Activated T-helper 1 cell treated with anti-CD3 and anti-CD28 coated beads, Interleukin-12 subunit alpha, Interleukin-12 subunit beta, Interleukin-2, Interleukin-4 antibody, amounts not matched to agents 30 ng/mL and 10 ng/mL and 1 ng/mL, durations not matched to agents 14 hours and 24 hours and 36 hours (primary cell): ENCODE measurements around the gene MRPS7. TPM values are rescaled to one million over a fixed set of nuclear protein-coding genes. Genes with fewer than 3 reads are reported as not detected.
"Not testable (repeated sequence)": the region's sequence is repeated elsewhere in the genome, so short reads cannot be mapped to it uniquely, and the experiment has no call there.

Source experiments
- DNase-seq: peaks from one replicate; pipeline ENCODE4 v3.0.0; 2021; ENCODE audit warnings: low spot score
- H3K27ac Mint-ChIP-seq: one replicate; pipeline ENCODE4 v1.8.0; 2021; ENCODE audit warnings: mild to moderate bottlenecking, mixed read lengths
- H3K27me3 Mint-ChIP-seq: one replicate; pipeline ENCODE4 v1.8.0; 2022; ENCODE audit warnings: mild to moderate bottlenecking, moderate library complexity, mixed read lengths; ENCODE audit not compliant: insufficient read depth
- H3K36me3 Mint-ChIP-seq: one replicate; pipeline ENCODE4 v1.8.0; 2021; ENCODE audit warnings: low read depth, mixed read lengths
- H3K4me1 Mint-ChIP-seq: one replicate; pipeline ENCODE4 v1.8.0; 2021; ENCODE audit warnings: low read depth, mixed read lengths
- H3K4me3 Mint-ChIP-seq: one replicate; pipeline ENCODE4 v1.8.0; 2021; ENCODE audit warnings: mild to moderate bottlenecking, moderate library complexity, mixed read lengths
- H3K9me3 Mint-ChIP-seq: one replicate; pipeline ENCODE4 v1.8.0; 2021; ENCODE audit warnings: mixed read lengths
- intact Hi-C: fragments of 100-400 bp; cut with micrococcal nuclease; formaldehyde crosslinking; loops from one replicate; pipeline ENCODE4 v1.15.1; 2024
- total RNA-seq: library from RNA; stranded (reverse); gene quantifications from 2 replicates; pipeline ENCODE4 v1.2.3, GENCODE V29; 2022

MRPS7 gene
- total RNA-seq, 1 donor from 2014 or later: 126 TPM

DNA sequence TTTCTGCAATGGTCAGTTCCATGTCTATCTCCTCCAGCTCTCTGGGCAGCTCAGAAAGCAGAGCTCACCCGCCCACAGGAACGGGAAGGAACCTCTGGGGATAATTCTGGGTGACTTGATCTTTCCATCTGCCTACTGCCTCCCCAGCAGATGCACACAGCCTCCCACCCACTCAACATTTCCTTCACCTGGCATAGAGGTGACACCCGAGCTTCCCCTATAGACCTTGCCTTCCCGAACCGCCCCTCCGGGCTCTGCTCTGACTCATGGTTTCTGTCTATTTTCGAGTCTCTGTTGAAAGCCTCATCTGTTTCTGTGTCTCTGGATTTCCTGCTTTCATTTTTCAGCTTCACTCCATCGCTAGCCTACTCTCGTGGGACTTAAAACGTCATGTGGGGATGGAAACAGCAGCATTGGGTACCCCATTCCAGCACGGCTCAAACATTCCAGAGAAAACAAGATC, 11.6 kb upstream of the MRPS7 start:
- DNase-seq: peak; percentile 64
- H3K27me3 Mint-ChIP-seq: no peaks in the 10 kb centered on the region
- peak overlapping the region; percentile 92 for H3K27ac Mint-ChIP-seq
- H3K36me3 Mint-ChIP-seq: peaks cover 31% of the 10 kb centered on the region
- H3K9me3 Mint-ChIP-seq: no peaks in the 10 kb centered on the region
- H3K4me3 Mint-ChIP-seq: peak overlapping the region; percentile 77
- H3K4me1 Mint-ChIP-seq: peaks cover 63% of the 10 kb centered on the region
- intact Hi-C loops: loop anchor here (1.0 to 2.0 kb wide), 6 partner anchors 8 to 155 kb away; partner anchors contain the start of genes GRB2, MIF4GD and SLC25A19

DNA sequence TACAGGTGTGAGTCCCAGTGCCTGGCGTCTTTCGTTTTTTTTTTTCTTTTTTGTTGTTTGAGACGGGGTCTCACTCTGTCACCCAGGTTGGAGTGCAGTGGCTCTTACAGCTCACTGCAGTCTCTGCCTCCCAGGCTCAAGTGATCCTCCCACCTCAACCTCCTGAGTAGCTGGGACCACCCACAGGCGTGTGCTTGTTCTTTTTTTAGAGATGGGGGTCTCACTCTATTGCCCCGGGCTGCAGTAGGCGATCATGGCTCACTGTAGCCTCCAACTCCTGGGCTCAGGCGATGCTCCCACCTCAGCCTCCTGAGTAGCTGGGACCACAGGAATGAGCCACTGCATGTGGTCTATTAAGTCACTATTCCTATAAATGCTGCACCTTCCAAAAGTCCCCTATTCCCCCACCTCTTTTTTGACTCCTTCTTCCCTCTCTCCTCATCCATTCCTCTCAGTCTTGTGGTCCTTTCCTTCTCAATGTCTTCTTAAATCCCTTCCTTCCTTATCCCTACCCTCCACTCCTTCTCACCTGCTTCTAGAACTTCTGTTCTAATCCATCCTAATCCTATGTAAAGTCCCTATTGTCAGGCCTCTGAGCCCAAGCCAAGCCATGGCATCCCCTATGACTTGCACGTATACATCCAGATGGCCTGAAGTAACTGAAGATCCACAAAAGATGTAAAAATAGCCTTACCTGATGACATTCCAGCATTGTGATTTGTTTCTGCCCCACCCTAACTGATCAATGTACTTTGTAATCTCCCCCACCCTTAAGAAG, 9.5 kb upstream of the MRPS7 start:
- H3K9me3 Mint-ChIP-seq: no peaks in the 10 kb centered on the region
- peak overlapping the region; percentile 34 for H3K4me3 Mint-ChIP-seq
- peaks cover 18% of the 10 kb centered on the region for H3K36me3 Mint-ChIP-seq
- H3K27me3 Mint-ChIP-seq: no peaks in the 10 kb centered on the region
- peak overlapping the region; percentile 79 for H3K27ac Mint-ChIP-seq
- intact Hi-C loops: no loop called here
- peaks cover 74% of the 10 kb centered on the region for H3K4me1 Mint-ChIP-seq
- DNase-seq: no peak

DNA sequence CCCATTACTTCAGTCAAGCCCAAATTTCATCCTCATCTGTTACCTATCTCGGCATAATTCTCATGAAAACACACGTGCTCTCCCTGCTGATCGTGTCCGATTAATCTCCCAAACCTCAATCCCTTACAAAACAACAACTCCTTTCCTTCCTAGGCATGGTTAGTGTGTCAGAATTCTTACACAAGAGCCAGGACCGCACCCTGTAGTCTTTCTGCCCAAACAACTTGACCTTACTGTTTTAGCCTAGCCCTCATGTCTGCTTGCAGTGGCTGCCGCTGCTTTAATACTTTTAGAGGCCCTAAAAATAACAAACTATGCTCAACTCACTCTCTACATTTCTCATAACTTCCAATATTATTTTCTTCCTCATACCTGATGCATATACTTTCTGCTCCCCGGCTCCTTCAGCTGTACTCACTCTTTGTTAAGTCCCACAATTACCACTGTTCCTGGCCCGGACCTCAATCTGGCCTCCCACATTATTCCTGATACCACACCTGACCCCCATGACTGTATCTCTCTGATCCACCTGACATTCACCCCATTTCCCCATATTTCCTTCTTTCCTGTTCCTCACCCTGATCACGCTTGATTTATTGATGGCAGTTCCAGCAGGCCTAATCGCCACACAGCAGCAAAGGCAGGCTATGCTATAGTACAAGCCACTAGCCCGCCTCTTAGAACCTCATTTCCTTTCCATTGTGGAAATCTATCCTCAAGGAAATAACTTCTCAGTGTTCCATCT, 5.6 kb upstream of the MRPS7 start:
- H3K9me3 Mint-ChIP-seq, DNase-seq, H3K4me3 Mint-ChIP-seq, H3K27me3 Mint-ChIP-seq, intact Hi-C loops: not testable (repeated sequence)
- Mint-ChIP-seq H3K36me3 (peaks cover 19% of the 10 kb centered on the region), H3K4me1 (peaks cover 76% of the 10 kb centered on the region), H3K27ac (peak overlapping the region; percentile 45)

DNA sequence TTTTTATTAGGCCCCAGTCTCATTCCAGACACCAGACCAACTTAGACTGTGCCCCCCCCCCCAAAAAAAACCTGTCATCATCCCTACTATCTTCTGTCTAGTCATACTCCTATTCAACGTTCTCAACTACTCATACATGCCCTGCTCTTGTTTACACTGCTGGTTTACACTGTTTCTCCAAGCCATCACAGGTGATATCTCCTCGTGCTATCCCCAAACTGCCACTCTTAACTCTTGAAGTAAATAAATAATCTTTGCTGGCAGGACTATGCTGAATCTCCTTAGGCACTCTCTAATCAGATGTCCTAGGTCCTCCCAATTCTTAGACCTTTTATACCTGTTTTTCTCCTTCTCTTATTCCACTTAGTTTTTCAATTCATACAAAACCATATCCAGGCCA, 4.5 kb upstream of the MRPS7 start:
- Mint-ChIP-seq H3K27ac (peak overlapping the region; percentile 45), H3K36me3 (peaks cover 23% of the 10 kb centered on the region), H3K4me1 (peaks cover 68% of the 10 kb centered on the region)
- H3K9me3 Mint-ChIP-seq, DNase-seq, intact Hi-C loops, H3K4me3 Mint-ChIP-seq, H3K27me3 Mint-ChIP-seq: not testable (repeated sequence)

DNA sequence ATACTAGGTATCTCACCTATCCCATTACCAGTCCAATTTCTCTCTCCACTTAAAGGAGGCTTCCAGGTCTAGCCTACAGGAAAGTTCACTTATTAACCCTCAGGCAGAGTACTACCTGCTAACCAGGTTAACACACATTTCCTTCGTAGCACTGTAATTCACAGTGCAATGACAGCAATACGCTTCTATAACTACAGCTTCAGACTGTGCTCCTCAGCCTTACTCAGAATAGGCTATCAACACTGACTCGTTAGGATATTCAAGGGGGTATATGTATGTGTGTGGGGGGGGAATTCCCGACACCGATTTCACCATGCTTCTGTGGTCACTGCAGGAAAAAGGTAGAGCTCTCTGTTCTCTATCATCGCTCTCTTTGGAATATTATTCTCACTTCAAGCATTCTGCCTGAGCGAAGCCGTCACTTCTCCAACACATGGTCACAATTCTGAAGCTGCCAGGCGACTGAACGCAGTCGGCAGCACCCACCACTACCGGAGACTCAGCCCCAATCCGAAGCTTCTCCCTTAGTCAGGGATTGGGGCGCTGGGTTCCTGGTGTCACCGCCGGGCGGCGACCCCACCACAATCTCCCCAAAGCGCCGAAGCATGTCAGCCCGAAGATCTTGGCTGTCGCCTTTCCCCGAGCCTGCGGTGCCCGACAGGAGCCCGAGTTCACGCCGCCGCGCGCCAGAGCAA, 891 bp upstream of the MRPS7 start:
- no peak for DNase-seq
- H3K4me3 Mint-ChIP-seq: peak overlapping the region; percentile 96
- intact Hi-C loops: loop anchor here (1.0 to 10.0 kb wide), 15 partner anchors 10 to 414 kb away; partner anchors contain the start of genes ATP5PD, FDXR, GRB2 and JPT1

DNA sequence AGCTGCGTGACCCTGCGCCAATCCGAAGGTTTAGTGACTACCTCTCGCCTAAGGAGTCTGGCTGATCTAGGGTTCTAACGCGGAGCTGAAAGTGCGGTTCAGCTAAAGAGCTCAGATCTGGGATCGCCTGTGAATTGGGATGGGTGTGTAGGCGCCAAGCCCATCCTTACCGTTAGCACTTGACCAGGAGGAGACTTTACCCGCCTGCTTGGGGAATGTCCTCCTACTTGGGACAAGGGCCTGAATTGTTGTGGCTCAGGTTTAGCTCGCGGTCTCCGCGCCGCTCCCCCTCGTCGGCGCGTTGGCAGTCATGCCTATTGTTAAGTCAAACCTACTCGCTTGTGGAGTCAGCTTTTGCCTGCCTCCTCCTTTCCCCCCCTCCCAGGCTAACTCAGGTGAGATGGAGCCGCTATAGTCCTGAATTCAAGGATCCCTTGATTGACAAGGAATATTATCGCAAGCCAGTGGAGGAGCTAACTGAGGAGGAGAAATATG, 480 bp downstream of the MRPS7 start:
- peak overlapping the region; percentile 97 for H3K27ac Mint-ChIP-seq
- H3K36me3 Mint-ChIP-seq: peaks cover 31% of the 10 kb centered on the region
- intact Hi-C loops: loop anchor here (1.0 to 10.0 kb wide), 6 partner anchors 8 to 413 kb away; partner anchors contain the start of genes ATP5PD, FDXR, KCTD2 and NT5C
- no peaks in the 10 kb centered on the region for H3K27me3 Mint-ChIP-seq
- H3K9me3 Mint-ChIP-seq: no peaks in the 10 kb centered on the region
- H3K4me3 Mint-ChIP-seq: peak overlapping the region; percentile 96
- H3K4me1 Mint-ChIP-seq: peaks cover 43% of the 10 kb centered on the region
- DNase-seq: no peak

More for the DNA sequence above, 891 bp upstream of the MRPS7 start:
- Mint-ChIP-seq H3K27me3 (no peaks in the 10 kb centered on the region), H3K9me3 (no peaks in the 10 kb centered on the region), H3K4me1 (peaks cover 56% of the 10 kb centered on the region), H3K36me3 (peaks cover 28% of the 10 kb centered on the region), H3K27ac (peak overlapping the region; percentile 97)

DNA sequence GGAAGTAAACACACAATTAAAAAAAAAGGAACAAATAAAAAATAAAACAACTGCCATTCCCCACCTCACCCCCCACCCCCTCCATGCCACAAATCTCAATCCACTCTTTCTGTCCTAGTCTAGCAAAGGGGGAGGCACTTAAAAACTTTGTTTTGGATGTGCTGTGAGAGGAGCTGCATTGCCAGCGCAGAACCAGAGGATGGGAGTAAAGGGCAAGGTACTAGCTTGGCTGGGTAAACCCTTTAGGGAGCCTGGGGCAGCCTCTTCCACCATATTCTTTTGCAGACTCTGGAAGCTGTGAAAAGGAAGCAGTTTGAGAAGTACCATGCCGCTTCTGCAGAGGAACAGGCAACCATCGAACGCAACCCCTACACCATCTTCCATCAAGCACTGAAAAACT, 1.4 kb downstream of the MRPS7 start:
- peaks cover 31% of the 10 kb centered on the region for H3K36me3 Mint-ChIP-seq
- DNase-seq: no peak

DNA sequence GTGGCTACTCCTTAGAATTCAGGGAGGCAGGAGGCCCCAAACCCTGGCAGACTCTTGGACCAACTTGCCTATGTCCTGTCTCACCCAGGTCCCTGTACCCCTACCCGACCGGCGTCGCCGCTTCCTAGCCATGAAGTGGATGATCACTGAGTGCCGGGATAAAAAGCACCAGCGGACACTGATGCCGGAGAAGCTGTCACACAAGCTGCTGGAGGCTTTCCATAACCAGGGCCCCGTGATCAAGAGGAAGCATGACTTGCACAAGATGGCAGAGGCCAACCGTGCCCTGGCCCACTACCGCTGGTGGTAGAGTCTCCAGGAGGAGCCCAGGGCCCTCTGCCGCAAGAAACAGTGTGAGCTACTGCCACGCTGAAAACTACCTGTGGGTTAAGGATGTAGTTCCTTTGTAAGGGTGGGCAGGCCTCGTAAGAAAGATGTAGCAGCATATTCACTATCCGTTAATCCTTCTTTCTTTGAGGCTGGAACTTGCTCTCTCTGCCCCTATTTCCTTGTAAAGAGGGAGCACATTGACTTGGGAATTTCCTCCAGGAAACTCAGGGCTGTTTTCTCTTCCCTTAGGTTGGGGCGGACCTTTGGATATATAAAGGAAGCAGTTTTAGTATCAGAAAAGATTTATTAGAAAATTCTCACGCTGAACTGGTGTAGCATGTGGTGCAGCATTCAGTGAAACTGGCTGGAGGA, 4.1 kb downstream of the MRPS7 start:
- no peaks in the 10 kb centered on the region for H3K27me3 Mint-ChIP-seq
- H3K27ac Mint-ChIP-seq: no peak overlapping the region
- peaks cover 28% of the 10 kb centered on the region for H3K4me1 Mint-ChIP-seq
- intact Hi-C loops: loop anchor here (10.0 kb wide), 2 partner anchors 391 to 409 kb away; partner anchors contain the start of gene FDXR
- no peak for DNase-seq
- peaks cover 28% of the 10 kb centered on the region for H3K36me3 Mint-ChIP-seq
- H3K9me3 Mint-ChIP-seq: no peaks in the 10 kb centered on the region
- no peak overlapping the region for H3K4me3 Mint-ChIP-seq

More for the DNA sequence above, 1.4 kb downstream of the MRPS7 start:
- intact Hi-C loops: loop anchor here (5.0 to 10.0 kb wide), 5 partner anchors 131 to 412 kb away; partner anchors contain the start of genes ATP5PD, FDXR, KCTD2 and NT5C
- H3K4me3 Mint-ChIP-seq: peak overlapping the region; percentile 96
- peaks cover 34% of the 10 kb centered on the region for H3K4me1 Mint-ChIP-seq
- no peaks in the 10 kb centered on the region for H3K27me3 Mint-ChIP-seq
- peak overlapping the region; percentile 97 for H3K27ac Mint-ChIP-seq
- H3K9me3 Mint-ChIP-seq: no peaks in the 10 kb centered on the region

DNA sequence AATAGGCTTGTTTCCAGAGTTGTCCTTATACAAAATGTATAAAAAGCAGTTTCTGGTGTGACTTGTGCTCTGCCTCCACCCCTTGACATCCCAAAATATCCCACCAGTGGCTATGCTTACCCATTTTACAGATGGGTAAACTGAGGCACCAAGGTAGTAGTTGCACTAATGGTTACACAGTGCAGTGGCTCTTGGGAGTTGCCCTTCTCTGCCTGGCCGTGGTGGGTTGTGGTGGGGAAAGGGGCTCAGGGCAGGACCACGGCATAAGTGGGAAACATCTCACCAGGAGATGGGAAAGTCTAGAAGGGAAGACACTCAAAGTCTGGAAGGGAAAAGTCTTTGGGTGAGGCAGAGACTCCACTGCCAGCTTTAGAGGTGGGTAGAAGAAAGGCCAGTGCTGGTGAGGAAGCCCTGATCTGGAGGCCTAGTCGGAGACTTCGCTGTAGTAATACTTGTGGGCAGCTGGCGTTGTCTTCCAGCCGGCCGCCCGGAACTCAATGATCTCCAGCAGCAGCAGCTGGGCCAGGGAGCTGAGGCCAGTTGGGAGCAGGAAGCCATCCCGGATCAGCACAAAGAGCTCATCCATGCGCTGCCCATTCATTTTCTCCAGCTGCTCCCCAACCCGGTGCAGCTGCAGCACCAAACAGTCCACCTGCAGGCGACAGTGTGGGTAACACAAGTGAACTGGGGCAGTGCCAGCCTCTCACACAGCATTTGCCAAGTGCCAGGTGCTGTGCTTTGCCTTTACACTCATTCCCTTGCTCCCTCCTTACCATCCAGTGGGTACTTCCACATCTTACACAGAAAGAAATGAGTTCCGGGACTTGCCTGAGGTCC, 4.9 kb downstream of the MRPS7 start:
- Mint-ChIP-seq H3K27ac (no peak overlapping the region), H3K9me3 (no peaks in the 10 kb centered on the region), H3K4me1 (peaks cover 26% of the 10 kb centered on the region), H3K4me3 (no peak overlapping the region), H3K36me3 (peaks cover 25% of the 10 kb centered on the region), H3K27me3 (no peaks in the 10 kb centered on the region)
- intact Hi-C loops: loop anchor here (10.0 kb wide), 2 partner anchors 392 to 408 kb away; partner anchors contain the start of gene FDXR
- DNase-seq: no peak

DNA sequence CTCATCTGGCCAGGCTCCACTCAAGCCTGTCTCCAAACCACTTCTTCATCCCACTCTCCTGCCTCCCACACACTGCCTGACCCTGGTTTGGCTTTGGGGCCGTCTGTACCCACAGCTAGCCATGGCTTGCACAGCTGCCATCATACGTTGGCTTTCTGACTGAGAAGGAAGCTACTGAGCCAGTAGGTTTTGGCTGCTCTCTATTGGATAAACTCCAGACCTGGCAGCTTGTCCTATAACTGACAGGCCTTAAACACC, 5.4 kb downstream of the MRPS7 start:
- H3K4me3 Mint-ChIP-seq: no peak overlapping the region
- H3K27ac Mint-ChIP-seq: no peak overlapping the region
- intact Hi-C loops: loop anchor here (10.0 kb wide), 2 partner anchors 392 to 408 kb away; partner anchors contain the start of gene FDXR
- peaks cover 25% of the 10 kb centered on the region for H3K36me3 Mint-ChIP-seq
- no peaks in the 10 kb centered on the region for H3K27me3 Mint-ChIP-seq
- no peak for DNase-seq
- peaks cover 30% of the 10 kb centered on the region for H3K4me1 Mint-ChIP-seq
- H3K9me3 Mint-ChIP-seq: no peaks in the 10 kb centered on the region

DNA sequence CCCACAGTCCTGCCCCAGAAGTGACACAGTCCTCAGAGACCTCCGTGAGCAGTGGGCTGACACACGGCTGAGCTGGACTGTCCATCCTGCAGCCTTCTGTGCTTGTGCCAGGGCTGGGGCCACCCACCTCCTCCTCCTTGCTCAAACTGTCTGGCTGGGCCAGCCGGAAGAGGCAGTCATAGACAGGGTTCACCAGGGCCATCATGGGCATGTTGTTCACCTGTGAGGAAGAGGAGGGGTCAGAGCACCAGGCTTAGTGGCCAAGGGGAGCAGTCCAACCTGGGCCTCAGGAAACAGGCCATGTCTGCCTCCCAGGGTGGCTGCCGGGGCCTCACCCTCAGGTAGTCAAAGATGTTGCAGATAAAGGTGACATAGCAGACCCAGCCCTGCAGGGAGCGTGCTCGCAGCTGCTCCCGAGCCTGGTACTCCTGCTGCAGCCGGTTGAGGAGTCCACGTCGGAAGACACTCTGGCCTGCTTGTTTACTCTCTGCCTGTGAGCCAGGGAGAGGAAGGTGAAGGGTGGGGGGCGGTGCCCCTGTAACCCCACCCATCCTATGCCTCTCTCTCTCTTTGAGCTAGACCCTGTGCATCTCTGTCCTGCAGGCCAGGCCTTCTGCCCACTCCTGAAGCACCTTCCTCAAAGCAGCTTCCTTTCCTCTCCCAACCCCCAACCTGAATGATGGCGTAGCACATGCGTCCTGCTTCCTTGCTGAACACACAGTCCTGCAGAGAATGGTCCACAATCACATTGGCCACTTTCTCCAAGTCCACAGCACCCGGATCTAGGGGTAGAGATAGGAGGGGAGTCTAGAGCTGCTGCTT, 5.9 kb downstream of the MRPS7 start:
- no peaks in the 10 kb centered on the region for H3K9me3 Mint-ChIP-seq
- no peaks in the 10 kb centered on the region for H3K27me3 Mint-ChIP-seq
- H3K4me3 Mint-ChIP-seq: no peak overlapping the region
- peaks cover 28% of the 10 kb centered on the region for H3K4me1 Mint-ChIP-seq
- intact Hi-C loops: loop anchor here (10.0 kb wide), 2 partner anchors 393 to 407 kb away; partner anchors contain the start of gene FDXR
- H3K36me3 Mint-ChIP-seq: peaks cover 22% of the 10 kb centered on the region
- DNase-seq: no peak
- no peak overlapping the region for H3K27ac Mint-ChIP-seq
